ENCODE data around the gene HSP90B1.

HSP90B1 gene

DNA sequence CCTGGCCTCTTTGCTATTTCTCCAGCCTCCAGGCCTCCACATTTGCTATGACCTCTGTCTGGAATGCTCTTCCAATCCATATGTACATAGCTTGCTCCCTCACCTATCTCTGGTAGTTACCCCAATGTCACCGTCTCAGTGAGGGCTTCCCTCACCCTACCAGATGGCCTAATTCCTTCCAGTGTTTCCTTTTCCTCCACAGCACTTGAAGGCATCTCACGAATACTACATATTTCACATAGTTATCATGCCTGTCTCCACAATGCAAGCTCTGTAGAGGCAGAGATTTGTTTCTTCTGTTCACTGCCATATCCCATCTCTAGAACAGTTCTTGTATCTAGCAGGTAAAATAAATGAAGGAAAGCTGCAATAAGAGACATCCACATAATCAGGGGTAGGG is 21.3 kb upstream of the HSP90B1 start:
- H3K4me2 ChIP-seq (ENCODE audit: low read depth, low read length, poor library complexity, severe bottlenecking), result no peak overlapping the region
- no peaks in the 10 kb centered on the region for H3F3A ChIP-seq (ENCODE audit: low read depth)
- no peak overlapping the region for H3K4me3 ChIP-seq (ENCODE audit: low read length, poor library complexity, severe bottlenecking)
- H3K27me3 ChIP-seq (ENCODE audit: insufficient read depth, low read length, poor library complexity, severe bottlenecking), result no peaks in the 10 kb centered on the region
- no peaks in the 10 kb centered on the region for H4K20me1 ChIP-seq (ENCODE audit: insufficient read depth, low read length, poor library complexity, severe bottlenecking)
- no peaks in the 10 kb centered on the region for H3K79me2 ChIP-seq (ENCODE audit: insufficient read depth, low read length)
- H3K9me3 ChIP-seq (ENCODE audit: insufficient read depth, low read depth, low read length), result no peaks in the 10 kb centered on the region
- no peaks in the 10 kb centered on the region for H3K9me2 ChIP-seq (replicated peaks; ENCODE audit: low read depth, low read length)
- no peaks in the 10 kb centered on the region for H3K36me3 ChIP-seq (ENCODE audit: insufficient read depth, low read length)
- no peak overlapping the region for H3K9ac ChIP-seq (ENCODE audit: low read depth, low read length, poor library complexity, severe bottlenecking)
- no peak overlapping the region for H2AFZ ChIP-seq (ENCODE audit: low read length)
- TF ChIP-seq, protein P1, sequence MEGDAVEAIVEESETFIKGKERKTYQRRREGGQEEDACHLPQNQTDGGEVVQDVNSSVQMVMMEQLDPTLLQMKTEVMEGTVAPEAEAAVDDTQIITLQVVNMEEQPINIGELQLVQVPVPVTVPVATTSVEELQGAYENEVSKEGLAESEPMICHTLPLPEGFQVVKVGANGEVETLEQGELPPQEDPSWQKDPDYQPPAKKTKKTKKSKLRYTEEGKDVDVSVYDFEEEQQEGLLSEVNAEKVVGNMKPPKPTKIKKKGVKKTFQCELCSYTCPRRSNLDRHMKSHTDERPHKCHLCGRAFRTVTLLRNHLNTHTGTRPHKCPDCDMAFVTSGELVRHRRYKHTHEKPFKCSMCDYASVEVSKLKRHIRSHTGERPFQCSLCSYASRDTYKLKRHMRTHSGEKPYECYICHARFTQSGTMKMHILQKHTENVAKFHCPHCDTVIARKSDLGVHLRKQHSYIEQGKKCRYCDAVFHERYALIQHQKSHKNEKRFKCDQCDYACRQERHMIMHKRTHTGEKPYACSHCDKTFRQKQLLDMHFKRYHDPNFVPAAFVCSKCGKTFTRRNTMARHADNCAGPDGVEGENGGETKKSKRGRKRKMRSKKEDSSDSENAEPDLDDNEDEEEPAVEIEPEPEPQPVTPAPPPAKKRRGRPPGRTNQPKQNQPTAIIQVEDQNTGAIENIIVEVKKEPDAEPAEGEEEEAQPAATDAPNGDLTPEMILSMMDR (conservative IDR thresholded peaks at IDR 0.05; ENCODE audit: low read length), result no peak
- TF ChIP-seq EZH2phosphoT487 (IDR thresholded peaks at IDR 0.05; ENCODE audit: borderline replicate concordance), result no peak
- no peaks in the 10 kb centered on the region for H3K4me1 ChIP-seq (ENCODE audit: insufficient read depth, low read length, poor library complexity, severe bottlenecking)

DNA sequence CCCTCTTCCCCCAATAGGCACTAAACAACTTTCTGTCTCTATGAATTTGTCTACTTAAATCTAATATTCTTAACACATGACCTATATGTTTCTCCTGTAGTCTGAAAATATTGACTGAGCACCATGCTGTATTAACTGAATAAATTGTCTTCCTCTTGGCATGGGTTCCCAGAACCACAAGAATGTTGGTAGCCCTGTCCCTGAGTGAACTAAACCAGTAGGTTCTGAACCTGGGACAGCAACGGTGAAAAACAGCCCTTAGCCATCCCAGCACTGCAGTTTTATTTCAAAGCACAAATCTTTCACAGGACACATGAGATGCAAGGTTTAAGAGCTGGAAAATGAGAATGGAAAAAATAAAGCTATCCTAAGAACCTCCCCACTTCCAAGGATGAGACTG is 20.4 kb upstream of the HSP90B1 start:
- no peaks in the 10 kb centered on the region for H3K9me2 ChIP-seq (replicated peaks; ENCODE audit: low read depth, low read length)
- no peak overlapping the region for H3K4me3 ChIP-seq (ENCODE audit: low read length, poor library complexity, severe bottlenecking)
- no peak overlapping the region for H3K9ac ChIP-seq (ENCODE audit: low read depth, low read length, poor library complexity, severe bottlenecking)
- H4K20me1 ChIP-seq (ENCODE audit: insufficient read depth, low read length, poor library complexity, severe bottlenecking), result no peaks in the 10 kb centered on the region
- TF ChIP-seq EZH2phosphoT487 (IDR thresholded peaks at IDR 0.05; ENCODE audit: borderline replicate concordance), result no peak
- TF ChIP-seq, protein P1 (conservative IDR thresholded peaks at IDR 0.05; ENCODE audit: low read length), result no peak
- no peaks in the 10 kb centered on the region for H3K9me3 ChIP-seq (ENCODE audit: insufficient read depth, low read depth, low read length)
- H3K4me1 ChIP-seq (ENCODE audit: insufficient read depth, low read length, poor library complexity, severe bottlenecking), result no peaks in the 10 kb centered on the region
- no peaks in the 10 kb centered on the region for H3F3A ChIP-seq (ENCODE audit: low read depth)
- no peaks in the 10 kb centered on the region for H3K79me2 ChIP-seq (ENCODE audit: insufficient read depth, low read length)
- no peak overlapping the region for H3K4me2 ChIP-seq (ENCODE audit: low read depth, low read length, poor library complexity, severe bottlenecking)
- H3K36me3 ChIP-seq (ENCODE audit: insufficient read depth, low read length), result no peaks in the 10 kb centered on the region
- no peaks in the 10 kb centered on the region for H3K27me3 ChIP-seq (ENCODE audit: insufficient read depth, low read length, poor library complexity, severe bottlenecking)
- H2AFZ ChIP-seq (ENCODE audit: low read length), result no peak overlapping the region

DNA sequence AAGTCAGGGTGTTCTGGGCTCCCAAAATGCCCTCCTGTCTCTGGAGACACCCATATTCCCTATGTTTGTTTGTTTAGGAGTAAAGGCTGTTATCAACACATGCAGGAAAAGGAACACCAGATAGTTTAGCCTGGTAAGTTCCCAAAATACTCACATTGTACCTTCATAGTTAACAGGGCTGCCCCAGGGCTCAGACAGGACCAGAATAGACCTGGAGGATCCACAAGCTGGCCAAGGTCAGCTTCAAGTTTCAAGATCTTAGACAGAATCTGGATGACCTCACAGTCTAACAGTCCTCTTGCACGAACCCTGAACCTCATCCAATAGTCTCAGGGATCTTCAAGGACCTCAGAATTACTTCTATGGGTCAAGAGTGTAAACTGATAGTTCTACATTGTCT is 18.1 kb upstream of the HSP90B1 start:
- no peaks in the 10 kb centered on the region for H3K4me1 ChIP-seq (ENCODE audit: insufficient read depth, low read length, poor library complexity, severe bottlenecking)
- H3K9me3 ChIP-seq (ENCODE audit: insufficient read depth, low read depth, low read length), result no peaks in the 10 kb centered on the region
- no peaks in the 10 kb centered on the region for H3K79me2 ChIP-seq (ENCODE audit: insufficient read depth, low read length)
- no peak overlapping the region for H3K4me3 ChIP-seq (ENCODE audit: low read length, poor library complexity, severe bottlenecking)
- H4K20me1 ChIP-seq (ENCODE audit: insufficient read depth, low read length, poor library complexity, severe bottlenecking), result no peaks in the 10 kb centered on the region
- H2AFZ ChIP-seq (ENCODE audit: low read length), result no peak overlapping the region
- no peaks in the 10 kb centered on the region for H3K9me2 ChIP-seq (replicated peaks; ENCODE audit: low read depth, low read length)
- TF ChIP-seq EZH2phosphoT487 (IDR thresholded peaks at IDR 0.05; ENCODE audit: borderline replicate concordance), result no peak
- TF ChIP-seq, protein P1 (conservative IDR thresholded peaks at IDR 0.05; ENCODE audit: low read length), result no peak
- H3K9ac ChIP-seq (ENCODE audit: low read depth, low read length, poor library complexity, severe bottlenecking), result no peak overlapping the region
- no peaks in the 10 kb centered on the region for H3F3A ChIP-seq (ENCODE audit: low read depth)
- no peaks in the 10 kb centered on the region for H3K36me3 ChIP-seq (ENCODE audit: insufficient read depth, low read length)
- H3K4me2 ChIP-seq (ENCODE audit: low read depth, low read length, poor library complexity, severe bottlenecking), result no peak overlapping the region
- no peaks in the 10 kb centered on the region for H3K27me3 ChIP-seq (ENCODE audit: insufficient read depth, low read length, poor library complexity, severe bottlenecking)
